ENCODE measurements around the gene AK1. TPM values are rescaled to one million over a fixed set of nuclear protein-coding genes. Genes with fewer than 3 reads are reported as not detected.

Gene AK1
- total and polyA plus RNA-seq, 2 of the 13 experiments (the other 11 are each of a cell fraction or from before 2014, with no cell fraction given), result 19.1 to 32.8 TPM

DNA sequence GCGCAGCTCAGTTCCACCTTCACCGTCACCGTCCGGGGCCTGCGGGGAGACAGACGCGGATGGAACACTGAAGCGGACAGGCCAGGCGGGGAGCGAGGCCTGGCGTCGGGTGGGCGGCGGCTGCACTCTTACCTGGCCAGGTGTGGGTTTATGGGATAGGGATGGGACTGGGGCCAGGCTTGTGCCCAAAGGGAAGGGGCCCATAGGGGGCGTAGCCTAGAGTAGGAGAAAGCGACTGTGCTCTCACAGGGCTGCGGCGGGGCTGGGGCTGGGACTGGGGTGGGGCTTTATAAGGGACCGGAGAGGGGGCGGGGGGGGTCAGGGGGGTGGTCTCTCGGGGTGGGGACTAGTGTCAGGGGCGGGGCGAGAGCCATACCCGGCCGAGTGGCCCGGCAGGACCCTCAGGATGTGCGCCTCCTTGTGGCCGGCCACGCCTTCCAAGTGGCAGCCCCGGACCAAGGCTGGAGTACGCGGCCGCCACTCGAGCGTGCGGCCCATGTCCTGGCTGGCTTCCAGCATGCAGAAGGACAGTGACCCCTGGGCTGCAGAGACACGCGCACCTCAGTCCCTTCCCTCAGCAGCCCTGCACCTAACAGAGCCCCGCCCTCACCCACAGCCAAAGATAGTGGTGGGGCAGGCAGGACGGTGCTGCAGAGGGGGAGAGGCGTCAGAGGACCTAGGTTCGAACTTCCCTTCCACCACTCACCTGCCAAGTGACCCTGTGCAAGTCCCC lies 52.0 kb downstream of the AK1 start (continued):
- TF ChIP-seq, protein P1, sequence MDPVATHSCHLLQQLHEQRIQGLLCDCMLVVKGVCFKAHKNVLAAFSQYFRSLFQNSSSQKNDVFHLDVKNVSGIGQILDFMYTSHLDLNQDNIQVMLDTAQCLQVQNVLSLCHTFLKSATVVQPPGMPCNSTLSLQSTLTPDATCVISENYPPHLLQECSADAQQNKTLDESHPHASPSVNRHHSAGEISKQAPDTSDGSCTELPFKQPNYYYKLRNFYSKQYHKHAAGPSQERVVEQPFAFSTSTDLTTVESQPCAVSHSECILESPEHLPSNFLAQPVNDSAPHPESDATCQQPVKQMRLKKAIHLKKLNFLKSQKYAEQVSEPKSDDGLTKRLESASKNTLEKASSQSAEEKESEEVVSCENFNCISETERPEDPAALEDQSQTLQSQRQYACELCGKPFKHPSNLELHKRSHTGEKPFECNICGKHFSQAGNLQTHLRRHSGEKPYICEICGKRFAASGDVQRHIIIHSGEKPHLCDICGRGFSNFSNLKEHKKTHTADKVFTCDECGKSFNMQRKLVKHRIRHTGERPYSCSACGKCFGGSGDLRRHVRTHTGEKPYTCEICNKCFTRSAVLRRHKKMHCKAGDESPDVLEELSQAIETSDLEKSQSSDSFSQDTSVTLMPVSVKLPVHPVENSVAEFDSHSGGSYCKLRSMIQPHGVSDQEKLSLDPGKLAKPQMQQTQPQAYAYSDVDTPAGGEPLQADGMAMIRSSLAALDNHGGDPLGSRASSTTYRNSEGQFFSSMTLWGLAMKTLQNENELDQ (CRISPR knock-in tag; IDR thresholded peaks at IDR 0.05; ENCODE audit: borderline replicate concordance), result no peak
- TF ChIP-seq ZNF670 (CRISPR knock-in tag; IDR thresholded peaks at IDR 0.05; ENCODE audit: borderline replicate concordance) (no peak), ATF7-NPFF (CRISPR knock-in tag; IDR thresholded peaks at IDR 0.05; ENCODE audit: low read depth) (0 out of 2 replicates have a peak, but pooled peaks have one; percentile 38), ZNF562 (CRISPR knock-in tag; IDR thresholded peaks at IDR 0.05; ENCODE audit: borderline replicate concordance) (no peak), TBL1XR1 (IDR thresholded peaks at IDR 0.05; ENCODE audit: borderline replicate concordance, low read length, partially characterized antibody) (no peak), ZFP41 (CRISPR knock-in tag; IDR thresholded peaks at IDR 0.05; ENCODE audit: borderline replicate concordance) (no peak), SMYD3 (CRISPR knock-in tag; IDR thresholded peaks at IDR 0.05) (no peak), THYN1 (CRISPR knock-in tag; IDR thresholded peaks at IDR 0.05; ENCODE audit: borderline replicate concordance, low read depth) (no peak), AHR (CRISPR knock-in tag; IDR thresholded peaks at IDR 0.05) (0 out of 2 replicates have a peak, but pooled peaks have one; percentile 47), SSRP1 (CRISPR knock-in tag; IDR thresholded peaks at IDR 0.05) (no peak), CENPX (CRISPR knock-in tag; IDR thresholded peaks at IDR 0.05) (no peak), FIP1L1 (IDR thresholded peaks at IDR 0.05; ENCODE audit: borderline replicate concordance, insufficient read depth, low read depth, low read length) (no peak), ZEB1 (IDR thresholded peaks at IDR 0.05; ENCODE audit: insufficient replicate concordance, low read depth) (peak; percentile 15), ZNF839 (CRISPR knock-in tag; IDR thresholded peaks at IDR 0.05; ENCODE audit: borderline replicate concordance) (no peak), AGO2 (optimal IDR thresholded peaks at IDR 0.05; ENCODE audit: low read depth, low read length) (no peak), SIN3A (IDR thresholded peaks at IDR 0.05; ENCODE audit: borderline replicate concordance, low read depth, low read length) (peak; percentile 31; the same call in 1 of the 2 replicates), MTA1 (CRISPR knock-in tag; IDR thresholded peaks at IDR 0.05; ENCODE audit: borderline replicate concordance) (peak; percentile 64; the same call in 1 of the 2 replicates)
- TF ChIP-seq, protein P2, sequence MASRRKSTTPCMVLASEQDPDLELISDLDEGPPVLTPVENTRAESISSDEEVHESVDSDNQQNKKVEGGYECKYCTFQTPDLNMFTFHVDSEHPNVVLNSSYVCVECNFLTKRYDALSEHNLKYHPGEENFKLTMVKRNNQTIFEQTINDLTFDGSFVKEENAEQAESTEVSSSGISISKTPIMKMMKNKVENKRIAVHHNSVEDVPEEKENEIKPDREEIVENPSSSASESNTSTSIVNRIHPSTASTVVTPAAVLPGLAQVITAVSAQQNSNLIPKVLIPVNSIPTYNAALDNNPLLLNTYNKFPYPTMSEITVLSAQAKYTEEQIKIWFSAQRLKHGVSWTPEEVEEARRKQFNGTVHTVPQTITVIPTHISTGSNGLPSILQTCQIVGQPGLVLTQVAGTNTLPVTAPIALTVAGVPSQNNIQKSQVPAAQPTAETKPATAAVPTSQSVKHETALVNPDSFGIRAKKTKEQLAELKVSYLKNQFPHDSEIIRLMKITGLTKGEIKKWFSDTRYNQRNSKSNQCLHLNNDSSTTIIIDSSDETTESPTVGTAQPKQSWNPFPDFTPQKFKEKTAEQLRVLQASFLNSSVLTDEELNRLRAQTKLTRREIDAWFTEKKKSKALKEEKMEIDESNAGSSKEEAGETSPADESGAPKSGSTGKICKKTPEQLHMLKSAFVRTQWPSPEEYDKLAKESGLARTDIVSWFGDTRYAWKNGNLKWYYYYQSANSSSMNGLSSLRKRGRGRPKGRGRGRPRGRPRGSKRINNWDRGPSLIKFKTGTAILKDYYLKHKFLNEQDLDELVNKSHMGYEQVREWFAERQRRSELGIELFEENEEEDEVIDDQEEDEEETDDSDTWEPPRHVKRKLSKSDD (CRISPR knock-in tag; IDR thresholded peaks at IDR 0.05; ENCODE audit: low read depth), result 0 out of 2 replicates have a peak, but pooled peaks have one; percentile 65
- TF ChIP-seq, protein P3, sequence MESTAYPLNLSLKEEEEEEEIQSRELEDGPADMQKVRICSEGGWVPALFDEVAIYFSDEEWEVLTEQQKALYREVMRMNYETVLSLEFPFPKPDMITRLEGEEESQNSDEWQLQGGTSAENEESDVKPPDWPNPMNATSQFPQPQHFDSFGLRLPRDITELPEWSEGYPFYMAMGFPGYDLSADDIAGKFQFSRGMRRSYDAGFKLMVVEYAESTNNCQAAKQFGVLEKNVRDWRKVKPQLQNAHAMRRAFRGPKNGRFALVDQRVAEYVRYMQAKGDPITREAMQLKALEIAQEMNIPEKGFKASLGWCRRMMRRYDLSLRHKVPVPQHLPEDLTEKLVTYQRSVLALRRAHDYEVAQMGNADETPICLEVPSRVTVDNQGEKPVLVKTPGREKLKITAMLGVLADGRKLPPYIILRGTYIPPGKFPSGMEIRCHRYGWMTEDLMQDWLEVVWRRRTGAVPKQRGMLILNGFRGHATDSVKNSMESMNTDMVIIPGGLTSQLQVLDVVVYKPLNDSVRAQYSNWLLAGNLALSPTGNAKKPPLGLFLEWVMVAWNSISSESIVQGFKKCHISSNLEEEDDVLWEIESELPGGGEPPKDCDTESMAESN (CRISPR knock-in tag; conservative IDR thresholded peaks at IDR 0.05), result peak; percentile 72; the same call in 1 of the 2 replicates
- TF ChIP-seq, protein P4, sequence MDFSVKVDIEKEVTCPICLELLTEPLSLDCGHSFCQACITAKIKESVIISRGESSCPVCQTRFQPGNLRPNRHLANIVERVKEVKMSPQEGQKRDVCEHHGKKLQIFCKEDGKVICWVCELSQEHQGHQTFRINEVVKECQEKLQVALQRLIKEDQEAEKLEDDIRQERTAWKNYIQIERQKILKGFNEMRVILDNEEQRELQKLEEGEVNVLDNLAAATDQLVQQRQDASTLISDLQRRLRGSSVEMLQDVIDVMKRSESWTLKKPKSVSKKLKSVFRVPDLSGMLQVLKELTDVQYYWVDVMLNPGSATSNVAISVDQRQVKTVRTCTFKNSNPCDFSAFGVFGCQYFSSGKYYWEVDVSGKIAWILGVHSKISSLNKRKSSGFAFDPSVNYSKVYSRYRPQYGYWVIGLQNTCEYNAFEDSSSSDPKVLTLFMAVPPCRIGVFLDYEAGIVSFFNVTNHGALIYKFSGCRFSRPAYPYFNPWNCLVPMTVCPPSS (IDR thresholded peaks at IDR 0.05), result no peak

Data from HepG2 (cell line).